Ecto neural progenitor cell (in vitro differentiated cells): ENCODE measurements around the gene PHACTR3.
"Not testable (repeated sequence)": the region's sequence is repeated elsewhere in the genome, so short reads cannot be mapped to it uniquely, and the experiment has no call there.

ENCODE experiments used
- DNase-seq: peaks from one replicate; pipeline ENCODE4 v3.0.0-alpha.2; 2018; ENCODE audit warnings: low spot score

Gene PHACTR3

GRCh38 chr20:59603781-59604541 lies at the start of gene PHACTR3:
Gene PHACTR3 (plus strand): TSS chr20:59604540. CDS start chr20:59605015, 475 bp downstream.
- DNase-seq = peak; percentile 56

DNA sequence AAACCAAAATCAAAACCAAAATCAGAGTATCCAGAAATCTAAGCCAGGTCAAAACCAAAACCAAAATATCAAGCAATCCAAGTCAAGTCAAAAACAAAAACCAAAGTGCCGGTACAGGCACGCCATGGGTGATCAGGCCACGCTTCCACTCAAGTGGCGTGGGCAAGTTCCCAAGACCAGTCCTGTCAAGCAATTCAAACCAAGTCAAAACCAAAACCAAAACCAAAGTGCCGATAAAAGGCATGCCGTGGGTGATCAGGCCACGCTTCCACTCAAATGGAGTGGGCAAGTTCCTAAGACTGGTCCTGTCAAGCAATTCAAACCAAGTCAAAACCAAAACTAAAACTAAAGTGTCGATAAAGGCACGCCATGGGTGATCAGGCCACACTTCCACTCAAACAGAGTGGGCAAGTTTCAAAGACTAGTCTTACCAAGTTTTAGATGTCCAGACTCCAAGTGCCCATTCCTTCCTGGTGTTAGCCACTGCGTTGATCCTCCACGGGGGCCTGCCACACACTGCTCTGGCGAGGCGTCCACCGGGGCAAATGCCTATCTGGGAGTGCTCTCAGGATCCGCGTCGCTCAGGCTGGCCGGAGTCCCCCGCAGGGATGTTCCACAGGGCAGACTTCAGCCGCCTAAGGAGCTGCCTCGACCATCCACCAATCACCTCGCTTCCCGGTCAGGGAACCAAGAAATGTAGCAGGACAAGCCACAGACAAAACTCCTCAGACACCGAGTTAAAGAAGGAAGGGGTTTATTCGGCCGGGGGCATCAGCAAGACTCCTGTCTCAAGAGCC lies 46.4 kb upstream of the PHACTR3 start:
- not testable (repeated sequence) for DNase-seq

- DNase-seq = no peak
Observed at GRCh38 chr20:59559024-59559817, 45.1 kb upstream of the PHACTR3 start.

- no peak for DNase-seq
Observed at GRCh38 chr20:59559863-59560262, 44.5 kb upstream of the PHACTR3 start.

DNA sequence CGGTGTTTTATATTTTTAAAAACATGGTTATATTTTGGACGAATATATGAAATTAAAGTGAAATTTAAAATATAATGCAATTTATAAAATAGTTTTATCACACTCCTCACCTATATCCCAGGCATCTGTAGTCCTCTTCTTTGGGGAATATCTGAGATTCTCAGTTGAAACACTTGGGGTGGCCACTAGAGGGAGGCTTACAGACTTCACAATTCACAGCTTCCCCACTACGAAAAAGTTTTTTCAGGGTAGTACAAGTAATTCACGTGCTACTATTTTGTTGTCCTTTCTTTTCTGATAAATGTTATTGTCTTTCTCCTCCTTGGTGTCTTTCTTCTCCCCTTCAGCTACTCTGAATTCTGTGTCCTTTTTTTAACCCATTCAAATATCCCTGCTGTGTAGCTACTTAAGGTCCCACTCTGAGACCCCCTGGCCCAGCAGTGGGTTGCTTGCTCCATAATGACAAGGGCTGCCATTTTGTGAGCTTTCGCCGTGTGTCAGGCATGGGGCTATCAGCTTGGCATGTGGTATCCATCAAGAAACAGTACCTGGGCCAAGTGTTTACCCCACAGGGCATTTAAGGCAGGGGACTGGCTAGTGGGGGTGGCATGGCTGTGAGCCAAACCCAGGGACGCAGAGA lies 43.6 kb upstream of the PHACTR3 start:
- DNase-seq = no peak

DNA sequence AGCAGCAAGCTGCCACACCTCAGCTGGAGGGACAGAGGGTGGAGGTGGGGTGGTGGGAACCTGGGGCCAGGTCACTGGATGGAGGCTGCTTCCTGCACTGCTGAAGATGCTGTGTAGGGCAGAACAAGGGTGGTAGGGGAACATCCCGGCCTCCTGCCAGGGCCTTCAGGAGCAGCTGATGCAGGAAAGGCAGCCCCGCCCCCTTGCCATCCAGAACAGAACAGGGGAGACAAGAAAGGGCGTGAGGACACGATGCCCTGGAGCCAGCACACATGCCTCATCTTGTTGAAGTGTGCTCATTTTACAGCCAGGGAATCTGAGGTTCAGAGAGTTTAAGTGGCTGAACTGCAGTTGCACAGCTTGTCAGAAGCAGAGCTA lies 43.1 kb upstream of the PHACTR3 start:
- DNase-seq = no peak

GRCh38 chr20:59561614-59562277 lies 42.6 kb upstream of the PHACTR3 start:
- no peak for DNase-seq

DNA sequence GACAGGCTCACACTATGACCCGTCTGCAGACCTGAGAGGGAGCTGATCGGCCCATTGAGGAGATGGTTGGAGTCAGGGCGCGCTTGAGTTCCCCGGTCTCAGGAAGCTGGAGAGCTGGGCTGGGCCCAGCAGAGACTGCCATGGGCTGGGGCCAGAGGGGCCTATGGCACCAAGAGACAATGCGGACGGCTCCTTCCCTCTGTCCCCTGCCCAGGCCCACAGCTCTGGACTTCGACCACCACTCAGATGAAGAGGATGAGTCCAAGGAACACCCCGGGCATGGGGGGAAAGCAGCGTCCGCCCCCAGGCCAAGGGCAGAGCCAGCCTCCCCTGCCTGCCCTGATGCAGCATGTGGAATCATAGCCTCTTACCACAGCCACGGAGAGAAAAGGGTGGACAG lies 40.2 kb upstream of the PHACTR3 start:
- DNase-seq = no peak

GRCh38 chr20:59564943-59565342 lies 39.4 kb upstream of the PHACTR3 start:
- DNase-seq = no peak

- no peak for DNase-seq
Observed at GRCh38 chr20:59565768-59566461, 38.4 kb upstream of the PHACTR3 start.

DNA sequence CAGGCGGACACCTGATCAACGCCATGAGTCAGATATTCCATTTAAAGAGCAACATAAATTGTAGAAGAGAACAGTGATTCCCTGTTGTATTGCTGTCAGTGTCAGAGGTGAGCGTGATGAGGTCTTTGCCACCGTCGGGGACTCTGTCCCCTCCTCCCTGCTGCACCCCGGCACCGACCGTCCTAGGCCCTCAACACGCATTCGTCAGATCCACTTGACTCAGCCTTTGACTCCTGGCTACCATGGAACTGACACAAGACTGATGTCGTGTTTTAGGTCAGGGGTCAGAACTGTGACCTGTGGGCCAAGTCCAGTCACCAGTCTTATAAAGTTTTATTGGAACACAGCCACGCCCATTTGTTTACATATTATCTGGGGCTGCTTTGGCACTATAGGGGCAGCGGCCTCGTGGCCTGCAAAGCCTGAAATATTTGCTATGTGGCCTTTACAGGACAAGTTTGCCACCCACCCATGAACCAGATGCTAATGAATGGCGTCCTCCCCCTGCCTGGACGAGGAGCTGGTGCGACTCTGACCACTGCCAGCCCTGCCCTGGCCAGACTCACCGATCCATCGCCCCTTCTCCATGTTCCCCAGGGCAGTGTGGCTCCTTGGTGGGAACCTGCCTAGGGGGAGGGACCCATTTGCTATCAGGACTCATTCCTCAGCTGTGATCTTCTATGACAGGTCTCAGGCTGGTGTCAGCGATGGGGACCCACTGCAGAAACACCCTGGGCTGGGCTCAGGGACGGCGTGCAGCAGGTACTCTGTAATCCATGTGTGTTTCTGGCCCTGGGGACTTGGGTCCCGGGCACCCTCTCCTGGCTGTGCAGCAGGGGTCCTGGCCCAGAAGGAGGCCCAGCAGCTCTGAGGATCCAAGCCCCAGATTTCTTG lies 37.5 kb upstream of the PHACTR3 start:
- DNase-seq = no peak

GRCh38 chr20:59567585-59568508 lies 36.5 kb upstream of the PHACTR3 start:
- no peak for DNase-seq

DNA sequence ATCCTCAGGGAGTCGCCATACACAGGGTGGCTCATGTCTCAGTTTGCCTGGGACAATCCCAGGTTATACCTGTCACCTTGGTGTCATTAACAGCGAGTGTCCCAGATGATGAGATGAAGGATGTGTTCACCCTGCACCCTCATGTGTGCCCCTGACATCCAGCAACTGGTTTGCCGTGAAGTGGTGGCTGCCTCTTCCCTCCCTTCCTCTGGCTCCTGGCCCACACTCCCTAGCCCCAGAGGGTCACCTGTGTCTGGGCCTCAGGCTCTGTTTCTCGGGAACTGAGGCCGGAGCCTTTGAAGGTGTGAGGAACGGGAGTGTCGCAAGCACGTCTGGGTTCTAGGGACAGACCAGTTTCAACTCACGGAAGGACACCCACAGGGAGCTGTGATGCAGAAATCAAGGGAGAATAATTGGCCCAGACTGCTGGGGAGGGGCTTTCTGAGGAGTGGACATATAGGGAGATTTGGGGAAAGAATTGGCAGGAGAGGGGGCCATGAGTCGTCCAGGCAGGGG lies 35.8 kb upstream of the PHACTR3 start:
- DNase-seq = no peak

DNA sequence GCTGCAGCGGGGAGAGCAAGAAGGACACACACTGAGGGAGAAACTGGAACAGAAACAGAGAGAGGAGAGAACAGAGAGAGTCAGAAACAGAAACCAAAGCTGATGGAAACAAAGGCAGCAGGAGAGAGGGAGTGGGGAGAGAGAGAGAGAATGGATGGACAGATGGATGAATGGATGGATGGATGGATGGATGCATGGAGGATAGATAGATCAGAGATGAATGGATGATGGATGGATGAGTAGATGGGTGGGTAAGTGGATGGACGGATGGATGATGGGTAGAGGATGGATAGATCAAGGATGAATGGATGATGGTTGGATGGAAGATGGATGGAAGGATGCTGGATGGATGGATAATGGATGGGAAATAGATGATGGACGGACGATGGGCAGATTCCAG lies 35.0 kb upstream of the PHACTR3 start:
- DNase-seq = no peak

GRCh38 chr20:59571151-59571550 lies 33.2 kb upstream of the PHACTR3 start:
- DNase-seq = no peak

GRCh38 chr20:59571551-59572314 lies 32.6 kb upstream of the PHACTR3 start:
- DNase-seq = peak; percentile 85

- no peak for DNase-seq
Observed at GRCh38 chr20:59572515-59572914, 31.8 kb upstream of the PHACTR3 start.

GRCh38 chr20:59573837-59574236 lies 30.5 kb upstream of the PHACTR3 start:
- DNase-seq = no peak
